Stimulated activated CD4-positive, alpha-beta T cell treated with anti-CD3 and anti-CD28 coated beads, Interleukin-15, amount 100 ng/mL, for 1 hour (primary cell): ENCODE results near the gene CCDC188.

Source experiments
- DNase-seq, 2 donors: peaks; one replicate each; pipeline ENCODE4 v3.0.0-alpha.2; 2020; ENCODE audit warnings: low read depth in 1 of 2, low spot score in 1 of 2

CCDC188 gene

DNA sequence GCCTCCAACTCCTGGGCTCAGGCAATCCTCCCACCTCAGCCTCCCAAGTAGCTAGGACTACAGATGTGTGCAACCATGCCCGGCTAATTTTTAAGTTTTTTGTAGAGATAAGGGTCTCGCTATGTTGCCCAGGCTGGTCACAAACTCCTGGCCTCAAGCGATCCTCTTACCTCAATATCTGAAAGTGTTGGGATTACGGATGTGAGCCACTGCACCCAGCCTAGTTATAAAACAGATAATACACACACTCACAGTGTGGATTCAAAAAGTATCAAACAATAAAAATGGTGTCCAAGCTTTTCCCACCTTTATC, 377 bp upstream of the CCDC188 start:
- DNase-seq, result no peak

DNA sequence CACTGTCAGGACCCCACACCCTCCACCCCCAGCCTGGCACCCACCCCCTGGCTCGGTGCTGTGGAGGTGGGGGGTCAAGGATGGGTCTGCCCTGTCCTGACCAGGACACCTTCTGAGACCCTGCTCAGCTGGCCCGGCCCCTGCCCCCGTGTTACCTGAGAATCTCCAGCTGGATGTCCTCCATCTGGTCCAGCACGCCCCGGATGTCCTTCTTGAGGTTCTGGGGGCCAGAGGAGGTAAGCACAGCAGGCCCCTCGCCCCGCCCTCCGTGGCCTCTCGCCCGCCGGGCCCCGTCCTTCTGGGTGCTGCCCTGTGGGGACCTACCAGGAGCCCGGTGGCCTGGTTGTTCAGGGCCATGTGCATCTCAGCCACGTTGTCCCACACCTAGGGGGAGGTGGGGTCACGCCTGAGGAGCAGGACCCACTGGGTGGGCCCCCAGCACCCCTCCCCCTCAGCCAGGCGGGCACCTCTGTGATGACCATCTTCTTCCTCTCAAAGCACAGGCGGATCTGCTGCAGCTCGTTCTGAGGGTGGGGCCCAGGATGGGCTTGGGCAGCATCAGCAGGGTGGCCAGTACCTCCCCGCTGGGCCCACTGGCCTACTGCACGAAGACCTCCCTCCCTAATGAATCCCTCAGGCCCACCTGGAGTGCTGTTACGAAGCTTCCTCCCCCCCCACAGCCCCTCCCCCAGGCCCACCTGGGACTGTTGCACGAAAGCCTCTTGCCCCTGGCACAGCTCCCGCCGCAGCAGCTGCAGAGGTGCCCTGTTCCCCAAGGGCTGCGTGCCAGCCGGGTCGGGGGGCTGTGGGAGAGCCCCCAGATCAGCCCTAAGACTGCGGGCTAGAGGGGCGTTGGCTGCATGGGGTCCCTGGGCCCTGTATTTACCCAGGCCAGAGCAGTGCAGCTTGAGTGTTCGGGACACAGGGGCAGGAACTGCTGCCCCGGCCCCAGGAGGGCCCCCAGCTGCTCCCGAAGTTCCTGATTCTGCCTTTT, 1.3 kb downstream of the CCDC188 start:
- no peak for DNase-seq

DNA sequence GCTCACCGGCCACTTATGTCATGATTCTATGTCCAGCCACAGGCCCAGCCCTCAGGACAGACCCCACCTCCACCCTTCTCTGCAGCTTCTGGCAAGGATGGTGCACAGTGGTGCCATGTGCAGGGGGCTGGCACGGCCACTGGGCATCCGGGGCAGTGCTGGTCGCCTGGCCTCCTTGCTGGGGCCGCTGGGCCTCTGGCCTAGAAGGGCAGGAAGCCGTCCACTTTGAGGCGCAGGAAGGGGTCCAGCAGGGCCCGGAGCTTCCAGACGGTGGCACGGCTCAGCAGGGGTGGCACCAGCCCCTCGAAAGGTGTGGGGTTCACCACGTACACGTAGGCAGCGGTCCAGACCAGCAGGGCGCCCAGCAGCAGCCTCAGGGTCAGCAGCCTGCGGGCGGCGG, 2.4 kb downstream of the CCDC188 start:
- DNase-seq, result no peak

DNA sequence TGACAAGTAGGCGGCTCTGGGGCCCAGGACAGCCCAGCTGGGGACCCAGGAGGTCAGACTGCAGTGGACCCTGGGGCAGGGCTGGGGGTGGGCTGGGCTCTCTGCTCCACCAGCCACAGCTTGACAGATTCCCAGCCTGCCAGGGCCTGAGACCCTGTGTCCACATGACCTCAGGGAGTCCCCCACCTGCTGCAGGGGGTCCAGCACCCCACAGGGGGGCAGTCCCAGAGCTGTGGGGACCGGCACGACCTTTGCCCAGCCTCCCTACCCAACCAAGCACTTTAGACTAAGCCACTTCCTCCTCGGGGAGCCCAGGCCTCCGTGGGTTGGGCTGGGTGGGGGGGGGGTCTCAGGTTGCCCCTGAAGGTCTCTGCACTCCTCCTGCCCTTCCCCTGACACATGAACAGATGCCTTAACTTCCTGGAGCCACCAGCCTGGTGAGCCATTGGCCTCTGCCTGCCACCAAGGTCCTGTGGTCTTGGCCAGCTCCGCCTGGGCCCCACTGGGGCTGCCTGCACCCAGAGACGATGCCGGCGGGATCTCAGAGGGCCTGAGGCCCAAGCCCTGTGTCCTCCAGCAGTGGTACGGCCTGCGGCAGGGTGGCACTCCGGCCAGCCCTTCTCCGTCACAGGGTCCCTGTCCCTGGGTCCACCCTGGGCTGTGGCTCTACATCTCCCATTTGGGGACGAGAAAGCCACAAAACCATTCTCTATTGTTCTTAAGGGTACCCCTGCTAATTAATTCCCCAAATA, 3.4 kb downstream of the CCDC188 start:
- DNase-seq, result no peak

DNA sequence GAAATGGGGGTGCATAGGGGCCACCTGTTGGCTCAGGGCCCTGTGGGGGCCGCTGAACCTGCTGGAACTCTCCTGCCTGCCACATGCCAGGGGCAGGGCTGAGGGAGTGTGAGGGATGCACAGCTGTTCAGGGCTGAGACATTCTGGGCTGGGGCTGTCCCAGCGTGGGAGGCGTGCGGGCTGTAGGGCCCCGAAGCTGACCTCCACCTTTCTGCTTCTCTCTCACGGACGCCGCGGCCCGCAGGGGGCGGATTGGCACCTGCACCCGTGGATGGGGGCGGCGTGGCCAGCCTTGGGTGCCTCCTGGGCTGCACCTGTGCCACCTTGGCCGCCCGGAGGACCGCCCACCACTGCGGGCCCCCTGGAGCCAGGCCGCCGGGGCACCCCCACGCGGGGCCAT, 4.1 kb downstream of the CCDC188 start:
- DNase-seq, result no peak

DNA sequence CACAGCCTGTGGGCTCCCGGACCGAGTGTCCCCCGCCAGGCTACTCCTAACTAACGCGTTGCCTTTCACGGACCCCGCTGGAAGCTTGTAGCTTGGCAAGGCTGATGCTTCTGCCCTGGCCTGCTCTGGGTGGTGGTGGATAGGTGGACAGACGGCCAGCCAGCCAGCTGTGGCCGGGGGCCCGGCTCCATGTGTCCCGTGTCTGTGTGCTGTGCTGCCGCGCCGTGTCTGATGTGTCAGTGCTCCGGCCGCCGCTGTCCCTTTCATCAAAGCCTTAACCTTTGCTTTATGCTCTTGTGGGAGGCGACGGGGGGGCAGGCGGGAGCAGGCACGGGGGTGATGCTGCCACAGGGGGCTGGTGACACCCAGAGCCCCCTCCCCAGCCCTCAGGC, 5.0 kb downstream of the CCDC188 start:
- no peak for DNase-seq

DNA sequence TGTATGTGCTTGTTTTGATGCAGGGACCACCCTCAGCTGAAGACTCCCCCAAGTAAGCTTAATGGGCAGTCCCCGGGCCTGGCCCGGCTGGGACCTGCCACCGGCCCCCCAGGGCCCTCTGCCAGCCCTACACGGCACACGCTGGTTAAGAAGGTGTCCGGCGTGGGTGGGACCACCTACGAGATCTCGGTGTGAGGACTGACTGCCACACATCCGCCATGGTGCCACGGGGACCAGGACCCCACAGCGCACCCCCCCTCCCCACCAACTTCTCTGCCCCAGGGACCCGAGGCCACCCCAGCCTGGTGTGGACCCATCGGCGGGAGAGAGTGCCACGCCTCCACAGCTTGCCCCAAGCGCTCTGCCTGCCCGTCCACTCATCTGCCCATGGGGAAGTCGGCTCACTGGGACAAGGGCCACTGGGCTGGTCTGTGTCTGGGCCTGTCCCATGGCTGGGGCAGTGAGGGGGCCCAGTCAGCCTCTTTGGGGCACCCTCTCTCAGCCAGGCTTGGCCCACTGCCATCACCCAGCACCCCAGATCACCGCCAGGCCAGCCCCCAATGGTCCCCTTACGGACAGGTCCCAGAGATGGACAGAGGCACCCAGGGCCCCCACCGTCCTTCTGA, 5.5 kb downstream of the CCDC188 start:
- DNase-seq, result no peak

DNA sequence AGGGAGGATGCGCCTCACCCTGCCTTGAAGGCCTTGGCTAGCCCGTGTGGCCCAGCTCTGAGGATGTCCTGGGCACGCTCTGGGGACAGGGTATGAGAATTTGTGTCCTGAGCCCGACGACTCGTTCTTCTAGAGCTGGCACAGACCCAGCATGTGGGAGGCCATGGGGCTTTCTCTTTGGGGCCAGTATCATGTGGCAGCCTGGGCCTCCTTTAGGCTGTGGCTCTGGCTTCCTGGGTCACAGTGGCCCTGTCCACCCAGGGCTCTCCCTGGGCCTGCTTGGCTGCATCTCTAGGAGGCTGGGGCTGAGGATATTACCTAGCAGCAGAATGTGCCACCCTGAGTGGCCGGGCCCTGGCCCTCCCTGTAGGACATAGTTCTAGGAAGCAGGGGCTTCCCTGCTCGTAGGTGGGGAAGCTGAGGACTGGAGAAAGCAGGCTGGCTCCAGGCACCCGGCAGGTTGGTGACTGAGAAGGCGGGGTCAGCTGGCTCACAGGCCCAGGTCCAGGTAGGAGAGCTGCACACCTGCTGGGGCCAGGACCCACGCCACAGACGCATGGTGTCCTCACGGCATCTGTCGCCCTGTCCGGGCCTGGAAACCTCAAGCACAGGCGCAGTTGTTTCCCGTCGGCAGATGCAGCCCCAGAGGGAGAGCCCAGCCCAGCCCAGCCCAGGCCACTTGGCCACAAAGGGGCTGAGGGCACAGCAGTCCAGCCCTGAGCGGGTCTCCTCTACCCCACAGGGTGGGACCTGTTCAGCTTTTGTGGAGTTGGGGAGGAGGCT, 6.8 kb downstream of the CCDC188 start:
- DNase-seq, result no peak

DNA sequence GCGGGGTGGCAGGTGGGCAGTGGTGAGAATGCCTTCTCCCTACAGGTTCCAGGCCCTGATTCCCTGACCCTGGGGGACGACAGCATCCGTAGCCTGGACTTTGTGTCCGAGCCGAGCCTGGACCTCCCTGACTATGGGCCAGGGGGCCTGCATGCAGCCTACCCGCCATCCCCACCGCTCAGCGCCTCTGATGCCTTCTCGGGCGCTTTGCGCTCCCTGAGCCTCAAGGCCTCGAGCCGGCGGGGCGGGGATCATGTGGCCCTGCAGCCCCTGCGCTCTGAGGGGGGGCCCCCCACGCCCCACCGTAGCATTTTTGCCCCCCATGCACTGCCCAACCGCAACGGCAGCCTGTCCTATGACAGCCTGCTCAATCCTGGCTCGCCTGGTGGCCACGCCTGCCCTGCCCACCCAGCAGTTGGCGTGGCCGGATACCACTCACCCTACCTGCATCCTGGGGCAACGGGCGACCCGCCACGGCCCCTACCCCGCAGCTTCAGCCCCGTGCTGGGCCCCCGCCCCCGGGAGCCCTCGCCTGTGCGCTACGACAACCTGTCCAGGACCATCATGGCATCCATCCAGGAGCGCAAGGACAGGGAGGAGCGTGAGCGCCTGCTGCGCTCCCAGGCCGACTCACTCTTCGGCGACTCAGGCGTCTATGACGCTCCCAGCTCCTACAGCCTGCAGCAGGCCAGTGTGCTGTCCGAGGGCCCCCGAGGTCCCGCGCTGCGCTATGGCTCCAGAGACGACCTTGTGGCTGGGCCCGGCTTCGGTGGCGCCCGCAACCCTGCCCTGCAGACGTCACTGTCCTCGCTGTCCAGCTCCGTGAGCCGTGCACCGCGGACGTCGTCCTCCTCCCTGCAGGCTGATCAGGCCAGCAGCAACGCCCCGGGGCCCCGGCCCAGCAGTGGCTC, 7.9 kb downstream of the CCDC188 start:
- DNase-seq, result no peak

DNA sequence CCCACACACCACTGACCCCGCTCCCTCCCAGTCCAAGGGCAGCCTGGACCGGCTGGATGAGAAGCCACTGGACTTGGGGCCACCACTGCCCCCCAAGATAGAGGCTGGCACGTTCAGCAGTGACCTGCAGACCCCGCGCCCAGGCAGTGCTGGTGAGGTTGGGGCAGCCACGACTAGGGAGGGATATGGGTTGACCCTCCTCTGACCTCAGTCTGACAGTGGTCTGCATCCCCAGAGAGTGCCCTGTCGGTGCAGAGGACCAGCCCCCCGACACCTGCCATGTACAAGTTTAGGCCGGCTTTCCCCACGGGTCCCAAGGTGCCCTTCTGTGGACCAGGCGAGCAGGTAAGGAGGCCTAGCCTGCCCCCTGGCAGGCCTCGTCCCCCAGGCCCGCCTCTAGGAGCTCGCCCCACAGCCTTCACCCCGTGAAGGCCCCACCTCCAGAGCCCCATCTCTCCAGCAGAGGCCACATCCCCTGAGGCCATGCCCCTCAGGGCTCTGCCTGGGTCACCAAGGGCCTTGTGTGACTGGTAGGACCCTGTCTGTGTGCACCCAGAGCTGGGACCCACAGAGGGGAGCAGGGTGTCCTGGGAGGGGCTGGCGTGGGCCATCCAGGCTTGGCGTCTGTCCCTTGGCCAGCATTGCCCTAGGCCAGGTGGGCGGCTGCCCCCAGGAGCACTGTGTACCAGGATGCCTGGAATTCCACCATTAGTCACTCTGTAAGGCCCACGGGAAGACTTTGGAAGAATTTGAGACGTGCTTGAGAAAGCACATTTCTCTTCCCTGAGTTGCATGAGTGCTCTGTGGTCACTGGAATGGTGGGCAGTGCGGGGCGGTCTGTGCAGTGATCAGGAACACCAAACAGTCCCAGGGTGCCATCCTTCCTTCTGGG, 9.4 kb downstream of the CCDC188 start:
- DNase-seq, result no peak

DNA sequence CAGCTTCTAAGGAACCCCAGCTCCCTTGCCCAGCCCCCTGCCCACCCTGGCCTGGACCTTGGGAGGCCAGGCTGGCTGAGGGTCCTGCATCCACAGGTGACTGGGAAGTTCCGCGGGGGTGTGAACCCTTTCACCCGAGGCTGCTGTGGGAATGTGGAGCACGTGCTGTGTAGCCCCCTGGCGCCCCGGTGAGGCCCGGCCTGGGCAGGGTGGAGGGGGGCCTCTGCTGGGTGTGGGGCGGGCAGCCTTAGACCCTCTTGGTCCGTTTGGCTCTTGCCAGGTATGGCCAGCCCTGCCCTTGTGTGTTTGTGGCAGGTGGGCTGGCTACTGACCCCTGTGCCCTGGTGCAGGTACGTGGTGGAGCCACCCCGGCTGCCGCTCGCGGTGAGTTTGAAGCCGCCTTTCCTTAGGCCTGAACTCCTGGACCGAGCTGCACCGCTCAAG, 10.3 kb downstream of the CCDC188 start:
- no peak for DNase-seq

DNA sequence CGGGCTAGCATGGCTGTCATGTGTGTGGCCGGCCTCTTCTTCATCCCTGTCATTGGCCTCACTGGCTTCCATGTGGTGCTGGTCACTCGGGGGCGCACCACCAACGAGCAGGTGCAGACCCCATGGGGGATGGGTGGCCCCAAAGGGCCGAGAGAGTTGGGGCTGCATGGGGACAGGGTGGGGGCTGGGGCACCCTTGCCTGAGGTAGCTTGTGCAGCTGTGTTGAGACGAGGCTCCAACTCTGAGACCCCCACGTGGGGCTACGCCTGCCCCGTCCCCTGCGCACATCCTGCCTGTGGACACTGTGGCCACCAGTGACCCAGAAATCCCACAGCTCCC, 10.8 kb downstream of the CCDC188 start:
- no peak for DNase-seq

DNA sequence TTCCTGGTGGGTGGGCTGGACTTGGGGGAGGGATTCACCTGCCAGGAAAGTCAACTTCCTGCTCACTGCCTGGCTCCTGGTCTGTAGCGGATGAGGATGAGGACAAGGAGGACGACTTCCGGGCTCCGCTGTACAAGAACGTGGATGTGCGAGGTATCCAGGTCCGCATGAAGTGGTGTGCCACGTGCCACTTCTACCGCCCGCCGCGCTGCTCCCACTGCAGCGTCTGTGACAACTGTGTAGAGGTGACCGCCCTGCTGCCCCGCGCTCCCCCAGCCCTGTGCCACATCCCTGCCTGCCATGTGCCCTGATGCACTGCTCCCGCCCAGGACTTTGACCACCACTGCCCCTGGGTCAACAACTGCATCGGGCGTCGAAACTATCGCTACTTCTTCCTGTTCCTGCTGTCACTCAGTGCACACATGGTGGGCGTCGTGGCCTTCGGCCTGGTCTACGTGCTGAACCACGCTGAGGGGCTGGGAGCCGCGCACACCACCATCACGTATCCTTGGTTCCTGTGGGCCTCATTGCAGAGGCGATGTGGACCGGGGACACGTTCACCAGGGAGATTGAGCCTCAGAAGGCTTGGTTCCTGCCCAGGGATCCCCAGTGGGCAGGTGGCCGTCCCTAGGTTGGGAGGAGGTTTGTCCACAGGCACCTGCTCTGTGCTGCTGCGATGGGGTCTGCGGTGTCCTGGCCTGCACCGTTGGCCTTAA, 11.3 kb downstream of the CCDC188 start:
- DNase-seq, result no peak

DNA sequence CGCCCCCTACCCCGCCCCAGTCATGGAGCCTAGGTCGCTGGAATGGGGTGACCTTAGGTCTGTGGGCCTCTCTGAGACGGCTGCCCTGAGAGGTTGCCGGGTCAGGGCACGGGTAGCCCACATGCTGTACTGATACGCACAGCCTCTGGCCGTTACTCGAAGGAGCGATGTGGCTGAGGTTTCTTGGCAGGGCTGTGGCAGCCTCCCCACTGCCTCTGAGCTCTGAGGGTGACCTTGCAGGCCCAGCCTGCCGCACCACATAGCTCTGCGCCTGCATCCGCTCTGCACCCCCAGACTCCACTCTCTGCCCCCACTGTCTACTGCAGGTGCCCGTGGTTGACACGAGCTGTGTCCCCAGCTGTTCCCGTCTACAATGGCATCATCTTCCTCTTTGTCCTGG, 12.0 kb downstream of the CCDC188 start:
- no peak for DNase-seq

DNA sequence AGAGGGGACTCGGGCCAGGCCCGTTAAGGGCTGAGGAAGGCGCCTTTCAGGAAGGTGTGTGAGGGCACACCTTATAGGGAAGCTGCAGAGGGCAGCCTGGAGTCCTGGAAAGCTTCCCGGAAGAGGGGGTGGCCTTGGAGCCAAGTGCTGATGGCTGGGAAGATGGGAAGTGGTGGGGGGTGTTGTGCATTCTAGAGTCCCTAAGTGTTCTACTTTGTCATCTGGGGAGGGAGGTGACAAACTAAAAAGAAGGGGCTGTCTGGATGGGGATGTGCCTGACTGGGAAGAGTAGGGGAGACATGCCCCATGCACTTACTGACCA, 12.5 kb downstream of the CCDC188 start:
- no peak for DNase-seq

DNA sequence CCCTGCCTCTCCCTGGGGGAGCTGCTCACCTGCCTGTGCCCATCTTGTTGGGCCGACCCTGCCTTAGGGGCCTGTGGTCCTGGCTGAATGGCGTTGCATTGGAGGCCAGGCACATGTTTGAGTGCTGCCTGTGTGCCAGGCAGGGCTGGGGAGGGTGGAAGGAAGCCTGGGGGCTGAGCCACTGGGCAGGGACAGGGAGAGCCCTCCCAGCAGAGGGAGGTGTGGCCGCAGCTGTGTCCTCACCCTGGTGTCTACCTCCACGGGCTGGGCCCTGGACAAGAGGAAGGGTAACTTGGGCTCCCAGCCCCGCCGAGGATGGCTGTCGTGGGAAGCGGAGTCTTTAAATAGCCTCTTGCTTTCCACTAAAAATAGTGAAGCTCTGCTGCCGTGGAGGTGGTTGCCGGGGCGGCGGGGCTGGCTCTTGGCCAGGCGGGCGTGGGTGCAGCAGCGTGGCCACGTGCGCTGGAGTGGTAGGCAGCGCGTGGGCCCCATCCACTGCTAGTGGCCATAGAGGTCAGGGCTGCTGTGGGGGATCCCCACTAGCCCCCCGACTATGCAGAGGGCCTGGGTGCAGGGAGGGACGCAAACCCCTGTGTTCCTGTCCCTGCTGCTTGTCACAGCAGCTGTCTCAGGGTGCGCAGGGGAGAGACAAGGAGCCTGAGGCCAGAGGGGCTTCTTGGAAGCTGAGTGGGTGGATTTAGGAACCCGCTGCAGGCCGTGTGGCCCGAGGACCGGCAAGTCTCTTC, 13.0 kb downstream of the CCDC188 start:
- DNase-seq, result no peak

DNA sequence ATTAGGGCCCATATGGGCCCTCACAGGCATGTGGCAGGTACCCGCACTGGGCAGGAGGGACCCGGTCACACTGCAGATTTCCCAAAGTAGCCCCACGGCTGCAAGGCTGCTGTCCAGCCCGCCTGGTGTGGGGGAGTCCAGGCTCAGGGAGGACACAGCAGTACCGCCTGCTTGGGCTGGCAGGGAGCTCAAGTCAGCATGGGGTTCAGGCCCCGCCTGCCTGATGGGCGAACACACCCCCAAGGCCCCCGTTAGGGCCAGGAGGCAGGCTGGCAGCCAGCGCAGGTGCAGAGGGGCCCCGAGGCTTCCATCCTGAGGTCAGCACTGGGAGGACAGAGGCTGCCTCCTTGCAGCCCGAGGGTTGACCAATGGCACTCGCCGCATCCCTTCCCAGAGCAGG, 13.7 kb downstream of the CCDC188 start:
- DNase-seq, result no peak

DNA sequence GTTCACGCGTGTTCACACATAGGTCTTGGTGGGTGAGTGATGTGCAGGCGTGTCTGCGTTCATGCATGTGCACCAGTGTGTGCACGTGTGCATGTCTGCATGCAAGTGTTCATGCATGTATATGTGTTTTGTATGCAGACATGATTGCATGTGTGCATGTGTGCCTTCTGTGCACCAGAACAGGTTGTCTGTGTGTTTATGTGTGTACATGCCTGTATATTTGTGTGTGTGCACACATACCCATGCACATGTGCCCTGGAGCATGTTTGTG, 14.3 kb downstream of the CCDC188 start:
- no peak for DNase-seq
